MM.1S (cell line): Measurements from ENCODE around the gene PPP1R13B.

ENCODE experiments used
- DNase-seq: peaks from one replicate; pipeline ENCODE4 v3.0.0-alpha.2; 2015
- H2AFZ ChIP-seq: fragments of 300-600 bp; sonication (generic); 2 replicates; pipeline ENCODE4 v1.6.0; 2016; ENCODE audit warnings: antibody characterized with exemption, low read length
- H3F3A ChIP-seq: fragments of 300-600 bp; sonication (generic); 2 replicates; pipeline ENCODE4 v1.6.1; 2016; ENCODE audit warnings: mild to moderate bottlenecking, antibody characterized with exemption, low read length, moderate library complexity, mixed read lengths; ENCODE audit not compliant: insufficient read depth
- H3K27ac ChIP-seq: fragments of 300-600 bp; sonication (generic); 2 replicates; pipeline ENCODE4 v1.5.1; 2016; ENCODE audit warnings: mild to moderate bottlenecking, low read length
- H3K27me3 ChIP-seq: fragments of 300-600 bp; sonication (generic); replicated peaks from 2 replicates; pipeline ENCODE4 v1.6.0; 2016; ENCODE audit warnings: low read length; ENCODE audit not compliant: insufficient read depth
- H3K36me3 ChIP-seq: fragments of 300-600 bp; sonication (generic); replicated peaks from 2 replicates; pipeline ENCODE4 v1.6.1; 2016; ENCODE audit warnings: mild to moderate bottlenecking, low read length, mixed read lengths; ENCODE audit not compliant: insufficient read depth
- H3K4me1 ChIP-seq: fragments of 300-600 bp; sonication (generic); 2 replicates; pipeline ENCODE4 v1.6.1; 2016; ENCODE audit warnings: low read length, mixed read lengths
- H3K4me2 ChIP-seq: fragments of 300-600 bp; sonication (generic); 2 replicates; pipeline ENCODE4 v1.6.0; 2016; ENCODE audit warnings: low read depth, low read length
- H3K4me3 ChIP-seq: fragments of 300-600 bp; sonication (generic); 2 replicates; pipeline ENCODE4 v1.5.1; 2016; ENCODE audit warnings: low read length, mixed read lengths
- H3K79me2 ChIP-seq: fragments of 300-600 bp; sonication (generic); 2 replicates; pipeline ENCODE4 v1.6.1; 2016; ENCODE audit warnings: mixed run types, low read length, mixed read lengths
- H3K9ac ChIP-seq: fragments of 300-600 bp; sonication (generic); 2 replicates; pipeline ENCODE4 v1.6.1; 2016; ENCODE audit warnings: low read length, mixed read lengths
- H3K9me2 ChIP-seq: fragments of 300-600 bp; sonication (generic); replicated peaks from 2 replicates; pipeline ENCODE4 v1.6.1; 2016; ENCODE audit warnings: mild to moderate bottlenecking, low read length, mixed read lengths; ENCODE audit not compliant: insufficient read depth
- H3K9me3 ChIP-seq: fragments of 300-600 bp; sonication (generic); replicated peaks from 2 replicates; pipeline ENCODE4 v1.6.1; 2016; ENCODE audit warnings: mild to moderate bottlenecking, low read length, mixed read lengths; ENCODE audit not compliant: insufficient read depth
- H4K20me1 ChIP-seq: fragments of 300-600 bp; sonication (generic); 2 replicates; pipeline ENCODE4 v1.6.1; 2016; ENCODE audit warnings: mild to moderate bottlenecking, low read length, moderate library complexity, mixed read lengths; ENCODE audit not compliant: insufficient read depth
- EZH2 ChIP-seq: fragments of 300-600 bp; sonication (generic); optimal IDR thresholded peaks from 2 replicates; pipeline ENCODE3; 2017; ENCODE audit warnings: low read depth, mild to moderate bottlenecking, antibody characterized with exemption, low read length, mixed read lengths
- EZH2phosphoT487 ChIP-seq: fragments of 300-600 bp; sonication (generic); IDR thresholded peaks from 2 replicates; pipeline ENCODE4 v1.6.1; 2018; ENCODE audit warnings: antibody characterized with exemption, low read length
- TF ChIP-seq, protein P1 (sequence below): fragments of 300-600 bp; sonication (generic); IDR thresholded peaks from 2 replicates; pipeline ENCODE4 v1.5.1; 2016; ENCODE audit warnings: antibody characterized with exemption, low read length, mixed read lengths

PPP1R13B gene

DNA sequence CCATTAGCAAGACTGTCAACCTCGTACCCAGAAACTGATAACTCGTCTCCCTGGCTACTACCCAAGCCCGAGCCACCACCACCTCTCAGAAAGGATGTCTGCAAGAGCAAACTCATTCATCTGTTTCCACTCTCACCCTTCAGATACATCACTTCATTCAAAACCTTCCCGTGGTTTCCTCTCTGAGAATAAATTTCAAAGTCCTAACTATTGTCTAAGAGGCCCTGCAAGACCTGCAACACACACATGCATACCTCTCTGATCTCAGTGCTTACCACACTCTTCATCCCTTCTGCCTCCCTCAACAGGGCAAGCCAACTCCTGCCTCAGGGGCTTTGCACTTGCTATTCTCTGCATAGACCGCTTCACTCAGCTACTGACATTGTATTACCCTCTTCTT, 40.6 kb downstream of the PPP1R13B start:
- TF ChIP-seq, protein P1, sequence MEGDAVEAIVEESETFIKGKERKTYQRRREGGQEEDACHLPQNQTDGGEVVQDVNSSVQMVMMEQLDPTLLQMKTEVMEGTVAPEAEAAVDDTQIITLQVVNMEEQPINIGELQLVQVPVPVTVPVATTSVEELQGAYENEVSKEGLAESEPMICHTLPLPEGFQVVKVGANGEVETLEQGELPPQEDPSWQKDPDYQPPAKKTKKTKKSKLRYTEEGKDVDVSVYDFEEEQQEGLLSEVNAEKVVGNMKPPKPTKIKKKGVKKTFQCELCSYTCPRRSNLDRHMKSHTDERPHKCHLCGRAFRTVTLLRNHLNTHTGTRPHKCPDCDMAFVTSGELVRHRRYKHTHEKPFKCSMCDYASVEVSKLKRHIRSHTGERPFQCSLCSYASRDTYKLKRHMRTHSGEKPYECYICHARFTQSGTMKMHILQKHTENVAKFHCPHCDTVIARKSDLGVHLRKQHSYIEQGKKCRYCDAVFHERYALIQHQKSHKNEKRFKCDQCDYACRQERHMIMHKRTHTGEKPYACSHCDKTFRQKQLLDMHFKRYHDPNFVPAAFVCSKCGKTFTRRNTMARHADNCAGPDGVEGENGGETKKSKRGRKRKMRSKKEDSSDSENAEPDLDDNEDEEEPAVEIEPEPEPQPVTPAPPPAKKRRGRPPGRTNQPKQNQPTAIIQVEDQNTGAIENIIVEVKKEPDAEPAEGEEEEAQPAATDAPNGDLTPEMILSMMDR = no peak
- no peak for TF ChIP-seq EZH2
- TF ChIP-seq EZH2phosphoT487 = no peak
- no peak for DNase-seq
- Histone ChIP-seq H3K27ac (no peak overlapping the region), H3K4me1 (no peaks in the 10 kb centered on the region), H2AFZ (no peak overlapping the region), H3K36me3 (no peaks in the 10 kb centered on the region), H3K9me2 (no peaks in the 10 kb centered on the region), H4K20me1 (no peaks in the 10 kb centered on the region), H3K79me2 (no peaks in the 10 kb centered on the region), H3K4me2 (no peak overlapping the region), H3K9ac (no peak overlapping the region), H3F3A (no peaks in the 10 kb centered on the region), H3K9me3 (no peaks in the 10 kb centered on the region), H3K4me3 (no peak overlapping the region), H3K27me3 (no peaks in the 10 kb centered on the region)

DNA sequence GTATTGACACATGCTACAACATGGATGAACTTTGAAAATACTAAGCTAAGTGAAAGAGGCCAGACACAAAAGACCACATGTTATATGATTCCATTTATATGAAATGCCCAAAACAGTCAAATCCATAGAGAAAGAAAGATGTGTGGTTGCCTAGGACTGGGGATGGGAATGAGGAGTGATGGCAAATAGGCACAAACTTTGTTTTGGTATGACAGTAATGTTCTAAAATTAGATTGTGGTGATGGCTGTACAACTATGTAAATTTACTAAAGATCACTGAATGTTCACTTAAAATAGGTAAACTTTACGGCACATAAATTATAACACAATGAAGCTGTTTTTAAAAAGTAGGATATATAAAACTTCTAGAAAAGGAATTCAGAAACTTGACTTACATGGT, 41.7 kb downstream of the PPP1R13B start:
- Histone ChIP-seq H3K27ac (no peak overlapping the region), H2AFZ (no peak overlapping the region), H3K4me1 (no peaks in the 10 kb centered on the region), H4K20me1 (no peaks in the 10 kb centered on the region), H3F3A (no peaks in the 10 kb centered on the region), H3K9ac (no peak overlapping the region), H3K9me2 (no peaks in the 10 kb centered on the region), H3K4me2 (no peak overlapping the region), H3K79me2 (no peaks in the 10 kb centered on the region), H3K4me3 (no peak overlapping the region), H3K9me3 (no peaks in the 10 kb centered on the region), H3K27me3 (no peaks in the 10 kb centered on the region), H3K36me3 (no peaks in the 10 kb centered on the region)
- DNase-seq = no peak
- TF ChIP-seq EZH2 (no peak), EZH2phosphoT487 (no peak)
- TF ChIP-seq, protein P1 = no peak

DNA sequence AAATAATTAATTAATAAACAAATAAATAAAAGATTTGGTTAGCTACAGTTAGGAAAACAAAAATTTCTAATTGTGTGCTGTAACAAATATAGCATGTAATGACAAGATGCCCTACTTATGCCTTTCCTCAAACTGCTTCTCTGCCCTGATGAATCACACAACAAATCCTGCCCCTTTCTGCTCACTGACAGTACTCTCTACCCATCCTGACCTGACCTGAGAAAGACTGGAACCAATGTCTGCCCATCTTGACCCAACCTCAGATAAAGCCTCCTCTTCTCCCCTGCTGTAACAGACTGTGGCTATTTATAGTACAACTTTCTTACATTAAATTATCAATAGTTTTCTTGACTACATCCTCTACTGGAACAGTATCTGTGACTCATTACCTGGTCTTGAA, 43.7 kb downstream of the PPP1R13B start:
- Histone ChIP-seq H3K4me2 (no peak overlapping the region), H3K27ac (no peak overlapping the region), H3K9me2 (no peaks in the 10 kb centered on the region), H3K79me2 (no peaks in the 10 kb centered on the region), H3K4me1 (no peaks in the 10 kb centered on the region), H2AFZ (no peak overlapping the region), H3K9ac (no peak overlapping the region), H3K9me3 (no peaks in the 10 kb centered on the region), H3F3A (no peaks in the 10 kb centered on the region), H3K4me3 (no peak overlapping the region), H3K27me3 (no peaks in the 10 kb centered on the region), H3K36me3 (no peaks in the 10 kb centered on the region), H4K20me1 (no peaks in the 10 kb centered on the region)
- TF ChIP-seq, protein P1 = no peak
- TF ChIP-seq EZH2phosphoT487 (no peak), EZH2 (no peak)
- no peak for DNase-seq
